GM12878 (cell line): ENCODE data around the gene GRIK2. TPM values are rescaled to one million over a fixed set of nuclear protein-coding genes. Genes with fewer than 3 reads are reported as not detected.

ENCODE experiments used
- ATAC-seq: fragments of 200-7000 bp; cut with Tn5 transposase; 3 replicates; pipeline ENCODE4 v1.9.1; 2020; ENCODE audit warnings: mild to moderate bottlenecking, moderate library complexity
- BruUV-seq: library from RNA; stranded (reverse); fragments of 400-500 nt; replicated peaks from 2 replicates; lab custom pipeline; 2021; lab: Mats Ljungman, UMichigan
- CTCF ChIA-PET: fragments of 300-600 bp; sonication (Branson Sonifier 250); formaldehyde crosslinking; extraction: SDS; loops from one replicate; lab custom pipeline; 2021; ENCODE audit warnings: inconsistent platforms; lab: Yijun Ruan, JAX
- POLR2A ChIA-PET: fragments of 350-600 bp; formaldehyde crosslinking; extraction: SDS; loops from one replicate; lab custom pipeline; 2021; ENCODE audit warnings: inconsistent platforms; lab: Charles Lee
- RAD21 ChIA-PET: fragments of 300-600 bp; sonication (Branson Sonifier 250); formaldehyde crosslinking; loops from one replicate; lab custom pipeline; 2023; ENCODE audit warnings: antibody characterized with exemption; ENCODE audit not compliant: unreplicated experiment; lab: Charles Lee
- SMC1A ChIA-PET: fragments of 300-600 bp; sonication (Branson Sonifier 250); formaldehyde crosslinking; loops from one replicate; lab custom pipeline; 2023; ENCODE audit not compliant: unreplicated experiment, uncharacterized antibody; lab: Charles Lee
- DNase-seq: peaks from one replicate; pipeline ENCODE4 v3.0.0-alpha.2; 2011; ENCODE audit warnings: low read depth, low spot score
- FAIRE-seq: peaks from 3 replicates; lab custom pipeline; 2011; peaks lifted over from hg19 to GRCh38; lab: Jason Lieb, UNC
- H2AFZ ChIP-seq: 2 replicates; pipeline ENCODE4 v1.6.0; 2011; ENCODE audit warnings: low read depth, low read length, control low read depth; ENCODE audit not compliant: control insufficient read depth
- H3K27ac ChIP-seq: 2 replicates; pipeline ENCODE4 v1.5.1; 2011; ENCODE audit warnings: control low read depth; ENCODE audit not compliant: control insufficient read depth, insufficient read depth
- H3K27me3 ChIP-seq, 2 experiments: replicated peaks in 1 of 2; 2 replicates each; pipeline versions ENCODE4 v1.6.0 to v1.6.1; 2011; ENCODE audit warnings: low read length in 1 of 2; ENCODE audit not compliant: control insufficient read depth in 2 of 2, insufficient read depth in 2 of 2
- H3K36me3 ChIP-seq, 2 experiments: 2 replicates each; pipeline ENCODE4 v1.5.1; 2011; ENCODE audit warnings: low read length in 1 of 2; ENCODE audit not compliant: control insufficient read depth in 2 of 2, insufficient read depth in 2 of 2
- H3K4me1 ChIP-seq: 2 replicates; pipeline ENCODE4 v1.6.1; 2011; ENCODE audit warnings: mild to moderate bottlenecking, low read length, moderate library complexity, mixed read lengths; ENCODE audit not compliant: control insufficient read depth, insufficient read depth
- H3K4me2 ChIP-seq: 2 replicates; pipeline ENCODE4 v1.6.0; 2011; ENCODE audit warnings: control low read depth; ENCODE audit not compliant: control insufficient read depth, insufficient read depth
- H3K4me3 ChIP-seq: fragments of 200-600 bp; sonication (generic); 2 replicates; pipeline ENCODE4 v1.5.1; 2016
- H3K79me2 ChIP-seq: 2 replicates; pipeline ENCODE4 v1.6.0; 2011; ENCODE audit warnings: low read length; ENCODE audit not compliant: control insufficient read depth, insufficient read depth
- H3K9ac ChIP-seq: 2 replicates; pipeline ENCODE4 v1.8.0; 2011; ENCODE audit warnings: low read length, control low read depth, mixed read lengths; ENCODE audit not compliant: control insufficient read depth, insufficient read depth
- H3K9me3 ChIP-seq: replicated peaks from 3 replicates; pipeline ENCODE4 v1.5.1; 2011; ENCODE audit warnings: mild to moderate bottlenecking, low read length; ENCODE audit not compliant: control insufficient read depth, insufficient read depth
- H4K20me1 ChIP-seq: 2 replicates; pipeline ENCODE4 v1.6.0; 2011; ENCODE audit not compliant: control insufficient read depth, insufficient read depth
- CBX5 ChIP-seq: sonication (generic); IDR thresholded peaks from 2 replicates; pipeline ENCODE4 v1.6.1; 2016; ENCODE audit warnings: low read depth, moderate library complexity, mild to moderate bottlenecking, inconsistent platforms
- CREM ChIP-seq: IDR thresholded peaks from 2 replicates; pipeline ENCODE4 v1.6.1; 2014; ENCODE audit warnings: antibody characterized with exemption, low read depth
- HSF1 ChIP-seq: fragments of 150-350 bp; IDR thresholded peaks from 2 replicates; pipeline ENCODE4 v1.6.1; 2014; ENCODE audit warnings: mild to moderate bottlenecking, low read depth, low read length
- NFXL1 ChIP-seq: fragments of 450-650 bp; IDR thresholded peaks from 2 replicates; pipeline ENCODE4 v1.6.1; 2017; ENCODE audit warnings: antibody characterized with exemption, mild to moderate bottlenecking, borderline replicate concordance
- PAX5 ChIP-seq: IDR thresholded peaks from 2 replicates; pipeline ENCODE4 v1.6.1; 2011; ENCODE audit warnings: low read depth, low read length, borderline replicate concordance
- POLR2A ChIP-seq: IDR thresholded peaks from 2 replicates; pipeline ENCODE4 v1.6.1; 2011; ENCODE audit warnings: low read depth, mild to moderate bottlenecking, low read length
- POLR2AphosphoS2 ChIP-seq: IDR thresholded peaks from 2 replicates; pipeline ENCODE4 v1.6.1; 2011; ENCODE audit warnings: low read depth, mild to moderate bottlenecking, low read length, improper control_type of control experiment, moderate library complexity
- RBBP5 ChIP-seq: fragments of 200-600 bp; sonication (generic); conservative IDR thresholded peaks from 2 replicates; pipeline ENCODE4 v1.6.1; 2016
- SIN3A ChIP-seq: IDR thresholded peaks from 2 replicates; pipeline ENCODE4 v1.6.1; 2012; ENCODE audit warnings: low read depth, low read length, improper control_type of control experiment
- SIX5 ChIP-seq: IDR thresholded peaks from 2 replicates; pipeline ENCODE4 v1.6.1; 2011; ENCODE audit warnings: mild to moderate bottlenecking, low read depth, low read length, moderate library complexity; ENCODE audit not compliant: severe bottlenecking
- SP1 ChIP-seq: IDR thresholded peaks from one replicate; pipeline ENCODE4 v1.6.1; 2011; ENCODE audit warnings: low read depth, low read length
- TCF3 ChIP-seq: IDR thresholded peaks from 2 replicates; pipeline ENCODE4 v1.6.1; 2012; ENCODE audit warnings: low read depth, mild to moderate bottlenecking, low read length, borderline replicate concordance; ENCODE audit not compliant: insufficient read depth
- ZBED1 ChIP-seq: IDR thresholded peaks from 2 replicates; pipeline ENCODE4 v1.6.1; 2016; ENCODE audit warnings: borderline replicate concordance
- ZSCAN29 ChIP-seq: fragments of 450-650 bp; IDR thresholded peaks from 2 replicates; pipeline ENCODE4 v1.6.1; 2017; ENCODE audit warnings: mild to moderate bottlenecking, moderate library complexity
- WGBS: methylation state at CpG from one replicate; pipeline ENCODE4 v1.1.6; 2016; ENCODE audit warnings: low lambda C conversion rate; ENCODE audit not compliant: insufficient replicate concordance, insufficient coverage; ENCODE audit errors: missing lambda C conversion rate; 5-methylcytosine and 5-hydroxymethylcytosine counted together
- in situ Hi-C: fragments of 300-500 bp; cut with MboI; formaldehyde crosslinking; loops from 9 replicates; pipeline ENCODE4 v1.14.3; 2018; ENCODE audit warnings: mixed read lengths
- intact Hi-C: fragments of 100-400 bp; cut with micrococcal nuclease; formaldehyde crosslinking; loops from one replicate; pipeline ENCODE4 v1.14.2; 2022; ENCODE audit not compliant: unreplicated experiment
- polyA plus RNA-seq, 11 experiments: library from polyadenylated mRNA; depleted of rRNA in 4 of 11; unstranded in 6 of 11; stranded (reverse) in 5 of 11; fragments of >200 nt; fragmentation: Nextera tagmentation in 4 of 11; fragmentation: Illumina TruSeq in 1 of 11; extraction: Ambion mirVana in 4 of 11; extraction: Trizol in 1 of 11; gene quantifications; 1 replicate in 1 of 11; 2 replicates in 10 of 11; pipeline versions ENCODE4 v1.2.1 to v1.2.3, GENCODE V29; 2011 to 2016; ENCODE audit warnings: inconsistent platforms in 2 of 11, missing spikeins in 2 of 11, low read depth in 1 of 11
- total RNA-seq, 4 experiments: library from RNA; depleted of rRNA in 3 of 4; stranded (reverse); fragments of >200 nt in 3 of 4; fragmentation: Illumina TruSeq in 1 of 4; extraction: Trizol in 1 of 4; gene quantifications; 2 replicates each; pipeline versions ENCODE4 v1.2.1 to v1.2.3, GENCODE V29; 2013 to 2021
- TF ChIP-seq, protein P1 (sequence below): fragments of 450-650 bp; IDR thresholded peaks from 2 replicates; pipeline ENCODE4 v1.6.1; 2014; ENCODE audit warnings: mild to moderate bottlenecking

The GRIK2 gene
- total and polyA plus RNA-seq, 10 of the 15 experiments (the other 5 are each of a cell fraction or from before 2014, with no cell fraction given): not detected

GRCh38 chr6:101912311-101912710 is 518.8 kb downstream of the GRIK2 start (continued):
- TF ChIP-seq, protein P1, sequence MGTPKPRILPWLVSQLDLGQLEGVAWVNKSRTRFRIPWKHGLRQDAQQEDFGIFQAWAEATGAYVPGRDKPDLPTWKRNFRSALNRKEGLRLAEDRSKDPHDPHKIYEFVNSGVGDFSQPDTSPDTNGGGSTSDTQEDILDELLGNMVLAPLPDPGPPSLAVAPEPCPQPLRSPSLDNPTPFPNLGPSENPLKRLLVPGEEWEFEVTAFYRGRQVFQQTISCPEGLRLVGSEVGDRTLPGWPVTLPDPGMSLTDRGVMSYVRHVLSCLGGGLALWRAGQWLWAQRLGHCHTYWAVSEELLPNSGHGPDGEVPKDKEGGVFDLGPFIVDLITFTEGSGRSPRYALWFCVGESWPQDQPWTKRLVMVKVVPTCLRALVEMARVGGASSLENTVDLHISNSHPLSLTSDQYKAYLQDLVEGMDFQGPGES: no peak
- TF ChIP-seq SIX5: no peak

GRCh38 chr6:101918471-101918870 is 525.0 kb downstream of the GRIK2 start:
- no peaks in the 10 kb centered on the region for H3K9me3 ChIP-seq
- RAD21 ChIA-PET: no interaction called here
- intact Hi-C loops (no loop called here), in situ Hi-C loops (no loop called here)
- H3K9ac ChIP-seq: no peak overlapping the region
- no peaks in the 10 kb centered on the region for H3K4me1 ChIP-seq
- WGBS: 42% methylated on average over 2 of the region's 2 CpGs
- CTCF ChIA-PET: no interaction called here
- H3K36me3 ChIP-seq: no peaks in the 10 kb centered on the region
- no peak for FAIRE-seq
- H3K79me2 ChIP-seq: no peaks in the 10 kb centered on the region
- H4K20me1 ChIP-seq: no peaks in the 10 kb centered on the region
- POLR2A ChIA-PET: no interaction called here
- H3K27me3 ChIP-seq: no peaks in the 10 kb centered on the region
- DNase-seq: no peak
- H3K27ac ChIP-seq: no peak overlapping the region
- H3K4me3 ChIP-seq: no peak overlapping the region
- no peak for TF ChIP-seq NFXL1
- no peak for ATAC-seq
- no peak overlapping the region for H3K4me2 ChIP-seq
- SMC1A ChIA-PET: interaction anchor here (1.7 kb wide), 1 partner anchor 10 kb away, joined by 4 read pairs; no protein-coding TSS in a partner anchor
- H2AFZ ChIP-seq: no peak overlapping the region
- BruUV-seq: no TSS peak

DNA sequence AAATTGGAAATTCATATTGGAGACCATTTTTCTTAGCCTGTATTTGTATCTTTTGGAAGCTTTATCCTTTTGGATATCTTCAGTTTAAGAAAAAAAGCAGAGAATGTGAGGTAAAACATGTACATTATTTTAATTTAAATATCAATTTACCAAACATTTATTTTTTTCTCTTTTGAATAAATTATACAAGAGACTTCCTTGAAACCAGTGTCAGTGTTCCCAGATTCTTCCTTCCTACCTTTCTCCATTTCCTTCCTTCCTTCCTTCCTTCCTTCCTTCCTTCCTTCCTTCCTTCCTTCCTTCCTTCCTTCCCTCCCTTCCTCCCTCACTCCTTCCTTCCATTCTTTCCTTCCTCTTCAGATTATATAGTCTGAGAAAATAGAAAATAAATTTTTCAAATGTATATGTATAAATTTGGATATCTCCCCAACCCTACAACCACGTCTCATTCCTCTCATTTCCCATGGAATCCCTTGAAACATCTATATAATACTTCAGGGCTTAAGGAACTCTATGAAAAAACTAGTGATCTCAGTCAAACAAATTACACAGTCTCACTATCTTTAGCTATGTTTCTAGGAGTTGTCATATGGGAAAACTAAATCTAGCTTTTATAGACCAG is 528.4 kb downstream of the GRIK2 start:
- ATAC-seq: no peak
- TF ChIP-seq SP1 (no peak), CREM (no peak), RBBP5 (no peak), TCF3 (no peak), POLR2AphosphoS2 (no peak), CBX5 (no peak), SIN3A (no peak), ZBED1 (no peak), HSF1 (no peak), ZSCAN29 (no peak), POLR2A (no peak), PAX5 (no peak)

More for the DNA sequence above, 528.4 kb downstream of the GRIK2 start:
- Histone ChIP-seq H3K36me3 (no peaks in the 10 kb centered on the region), H3K27ac (no peak overlapping the region), H2AFZ (no peak overlapping the region), H3K9ac (no peak overlapping the region), H3K27me3 (no peaks in the 10 kb centered on the region), H3K4me2 (no peak overlapping the region), H4K20me1 (no peaks in the 10 kb centered on the region), H3K79me2 (no peaks in the 10 kb centered on the region), H3K9me3 (no peaks in the 10 kb centered on the region), H3K4me3 (no peak overlapping the region), H3K4me1 (no peaks in the 10 kb centered on the region)
- no peak for FAIRE-seq
- 0% methylated on average over 1 of the region's 1 CpG for WGBS
- intact Hi-C loops (no loop called here), in situ Hi-C loops (no loop called here)
- ChIA-PET POLR2A (no interaction called here), CTCF (interaction anchor here (1.4 kb wide), 1 partner anchor 8 kb away, joined by 3 read pairs; no protein-coding TSS in a partner anchor), SMC1A (no interaction called here), RAD21 (no interaction called here)
- BruUV-seq: no TSS peak
- DNase-seq: no peak
